Measurements from ENCODE around the gene NFKBIL1.
"Not testable (repeated sequence)": the region's sequence is repeated elsewhere in the genome, so short reads cannot be mapped to it uniquely, and the experiment has no call there.

NFKBIL1 gene

GRCh38 chr6:31582230-31582643, 34.8 kb downstream of the NFKBIL1 start, which contains the start of gene LTB:
TSS of gene LTB (minus strand) at chr6:31582424. CDS start at chr6:31582417, 7 bp downstream.
- DNase-seq: peak; percentile 40

GRCh38 chr6:31585491-31585890, 38.1 kb downstream of the NFKBIL1 start:
- peak; percentile 73 for DNase-seq

- DNase-seq: peak; percentile 14
Observed at GRCh38 chr6:31586008-31586407, 38.6 kb downstream of the NFKBIL1 start, which contains the start of gene LST1. TSS of gene LST1 (plus strand) at chr6:31586277. CDS start at chr6:31587300, 1,023 bp downstream.

GRCh38 chr6:31586599-31587281, 39.3 kb downstream of the NFKBIL1 start:
- peak; percentile 15 for DNase-seq

GRCh38 chr6:31587791-31588777, 40.7 kb downstream of the NFKBIL1 start:
- DNase-seq: no peak

- DNase-seq: no peak
Observed at GRCh38 chr6:31588871-31589650, 41.7 kb downstream of the NFKBIL1 start.

GRCh38 chr6:31590691-31591090, 43.3 kb downstream of the NFKBIL1 start:
- DNase-seq: not testable (repeated sequence)

- DNase-seq: no peak
Observed at GRCh38 chr6:31592396-31592771, 45.0 kb downstream of the NFKBIL1 start.

GRCh38 chr6:31597006-31597405, 49.6 kb downstream of the NFKBIL1 start:
- DNase-seq: peak; percentile 51

- DNase-seq: no peak
Observed at GRCh38 chr6:31607317-31607716, 59.9 kb downstream of the NFKBIL1 start.
